ENCODE measurements around the gene CALCOCO1. TPM values are rescaled to one million over a fixed set of nuclear protein-coding genes. Genes with fewer than 3 reads are reported as not detected.

CALCOCO1 gene
- total RNA-seq, 1 experiment from 2014 or later = 27.0 TPM

- no peak for TF ChIP-seq ZNF512 (CRISPR knock-in tag; IDR thresholded peaks at IDR 0.05; ENCODE audit: borderline replicate concordance)
- TF ChIP-seq NFE2L1 (CRISPR knock-in tag; IDR thresholded peaks at IDR 0.05) = no peak
- no peak for TF ChIP-seq ATF3 (CRISPR knock-in tag; conservative IDR thresholded peaks at IDR 0.05)
- no peak for TF ChIP-seq SMAD4 (CRISPR knock-in tag; IDR thresholded peaks at IDR 0.05)
- no peak for TF ChIP-seq ZBTB21 (CRISPR knock-in tag; IDR thresholded peaks at IDR 0.05; ENCODE audit: borderline replicate concordance)
- TF ChIP-seq E2F4 (CRISPR knock-in tag; IDR thresholded peaks at IDR 0.05; ENCODE audit: borderline replicate concordance, low read depth) = no peak
- TF ChIP-seq CREB1 (CRISPR knock-in tag; IDR thresholded peaks at IDR 0.05) = no peak
- TF ChIP-seq ZNF532 (CRISPR knock-in tag; IDR thresholded peaks at IDR 0.05; ENCODE audit: borderline replicate concordance) = no peak
- no peak for TF ChIP-seq ATF6 (CRISPR knock-in tag; IDR thresholded peaks at IDR 0.05)
Measured at GRCh38 chr12:53744130-53744441, 16.8 kb upstream of the CALCOCO1 start (continued).

- peaks cover 15% of the 10 kb centered on the region for H3K27me3 Mint-ChIP-seq (ENCODE audit: low read depth)
- peak overlapping the region; percentile 44 for H3K4me3 Mint-ChIP-seq
- CTCF ChIA-PET = interaction anchor here (0.6 to 10.2 kb wide), 28 partner anchors 8 to 644 kb away, joined by 3 to 327 read pairs (median 5); partner anchors contain the start of genes ATP5MC2, CALCOCO1, CISTR and HOXC10
- H3K27ac Mint-ChIP-seq = no peak overlapping the region
- TF ChIP-seq SMAD3 (CRISPR knock-in tag; IDR thresholded peaks at IDR 0.05; ENCODE audit: borderline replicate concordance) (no peak), ELF4 (CRISPR knock-in tag; IDR thresholded peaks at IDR 0.05; ENCODE audit: low read depth) (no peak), CTCF (IDR thresholded peaks at IDR 0.05) (peak; percentile 98), MAX (CRISPR knock-in tag; IDR thresholded peaks at IDR 0.05) (0 out of 2 replicates have a peak, but pooled peaks have one; percentile 17)
- no peaks in the 10 kb centered on the region for H3K9me3 Mint-ChIP-seq
- POLR2A ChIA-PET = interaction anchor here (1.0 kb wide), 1 partner anchor 41 kb away, joined by 3 read pairs; no protein-coding TSS in a partner anchor
- peaks cover 26% of the 10 kb centered on the region for H3K4me1 Mint-ChIP-seq
- DNase-seq (ENCODE audit: low spot score) (peak; percentile 78), ATAC-seq (peak; percentile 40)
- no peaks in the 10 kb centered on the region for H3K36me3 Mint-ChIP-seq
Measured at GRCh38 chr12:53743266-53744129, 16.2 kb upstream of the CALCOCO1 start.

Data from WTC11 (cell line).